ENCODE measurements around the gene POU4F2. TPM values are rescaled to one million over a fixed set of nuclear protein-coding genes. Genes with fewer than 3 reads are reported as not detected.

The POU4F2 gene
- total RNA-seq, 2 donors from 2014 or later, result 0.51 TPM; not detected in 1

GRCh38 chr4:146645921-146646320 is 7.2 kb downstream of the POU4F2 start:
- intact Hi-C loops (cut with DNase I), result no loop called here
- under 1% methylated on average over 6 of the region's 6 CpGs for WGBS
- Histone ChIP-seq H3K27ac (no peak overlapping the region), H3K36me3 (no peaks in the 10 kb centered on the region), H3K4me3 (no peak overlapping the region), H3K9me3 (no peaks in the 10 kb centered on the region), H3K4me1 (replicated peaks) (no peaks in the 10 kb centered on the region), H3K27me3 (replicated peaks; ENCODE audit: insufficient read depth) (peaks cover 32% of the 10 kb centered on the region)
- DNase-seq (ENCODE audit: low spot score), result no peak
- TF ChIP-seq POLR2AphosphoS5 (IDR thresholded peaks at IDR 0.05), result no peak
- TF ChIP-seq CTCF (IDR thresholded peaks at IDR 0.05), result no peak
- no peak for TF ChIP-seq POLR2A (IDR thresholded peaks at IDR 0.05)

GRCh38 chr4:146646593-146647325 is 8.1 kb downstream of the POU4F2 start:
- WGBS, result 3% methylated on average over 13 of the region's 13 CpGs
- Histone ChIP-seq H3K27me3 (replicated peaks; ENCODE audit: insufficient read depth) (peaks cover 32% of the 10 kb centered on the region), H3K36me3 (no peaks in the 10 kb centered on the region), H3K9me3 (no peaks in the 10 kb centered on the region), H3K27ac (no peak overlapping the region), H3K4me1 (replicated peaks) (no peaks in the 10 kb centered on the region), H3K4me3 (no peak overlapping the region)
- TF ChIP-seq CTCF (IDR thresholded peaks at IDR 0.05), result no peak
- no peak for TF ChIP-seq POLR2AphosphoS5 (IDR thresholded peaks at IDR 0.05)
- no peak for TF ChIP-seq POLR2A (IDR thresholded peaks at IDR 0.05)
- intact Hi-C loops (cut with DNase I), result no loop called here
- no peak for DNase-seq (ENCODE audit: low spot score)

DNA sequence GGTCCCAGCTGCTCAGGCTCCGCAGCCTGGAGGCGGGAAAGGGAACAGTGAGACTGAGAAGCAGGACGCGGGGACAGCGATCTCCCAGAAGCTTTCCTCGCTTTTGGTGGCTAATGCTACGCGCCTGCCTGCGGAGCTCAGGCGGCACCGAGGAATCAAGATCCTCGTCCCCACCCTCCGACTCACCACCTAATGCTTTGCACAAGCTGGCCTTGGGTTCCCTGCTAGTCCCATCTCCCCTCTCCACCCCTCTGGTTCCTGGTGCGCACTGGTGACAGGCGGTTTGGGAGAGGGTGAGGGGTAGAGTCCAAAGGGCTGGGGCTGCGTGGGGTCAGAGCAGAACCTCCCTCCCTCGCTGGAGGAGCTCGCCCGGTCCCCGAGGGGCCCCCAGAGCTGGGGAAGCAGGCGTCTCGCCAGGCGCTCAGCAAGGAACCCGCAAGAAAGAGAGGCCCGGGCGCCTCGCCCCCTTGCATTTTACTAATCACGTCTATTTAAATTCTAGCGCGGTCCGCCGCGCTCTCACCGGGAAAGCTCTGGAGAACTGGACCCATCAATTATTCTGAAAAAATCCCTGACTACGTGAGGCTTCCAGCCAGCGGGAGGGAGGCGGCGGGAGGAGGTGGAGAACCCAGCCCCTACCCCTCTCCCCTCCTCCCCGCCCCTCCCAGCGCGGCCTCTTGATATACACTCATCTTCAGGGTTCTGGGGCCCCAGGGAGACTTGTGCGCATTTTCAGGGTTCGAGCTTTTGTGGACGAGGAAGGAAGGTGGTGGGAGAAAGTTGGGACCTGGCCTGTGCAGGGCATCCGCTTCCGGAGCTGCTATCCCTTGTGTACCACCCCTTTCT is 9.1 kb downstream of the POU4F2 start:
- WGBS, result 3% methylated on average over 46 of the region's 46 CpGs
- Histone ChIP-seq H3K27me3 (replicated peaks; ENCODE audit: insufficient read depth) (peaks cover 32% of the 10 kb centered on the region), H3K4me1 (replicated peaks) (no peaks in the 10 kb centered on the region), H3K36me3 (no peaks in the 10 kb centered on the region), H3K27ac (no peak overlapping the region), H3K9me3 (no peaks in the 10 kb centered on the region), H3K4me3 (no peak overlapping the region)
- DNase-seq (ENCODE audit: low spot score), result no peak
- TF ChIP-seq POLR2A (IDR thresholded peaks at IDR 0.05) (no peak), POLR2AphosphoS5 (IDR thresholded peaks at IDR 0.05) (no peak), CTCF (IDR thresholded peaks at IDR 0.05) (no peak)
- intact Hi-C loops (cut with DNase I), result no loop called here

- no peak for TF ChIP-seq CTCF (IDR thresholded peaks at IDR 0.05)
- no peak for TF ChIP-seq POLR2A (IDR thresholded peaks at IDR 0.05)
- no peak for TF ChIP-seq POLR2AphosphoS5 (IDR thresholded peaks at IDR 0.05)
- H3K27ac ChIP-seq, result no peak overlapping the region
- intact Hi-C loops (cut with DNase I), result no loop called here
- DNase-seq (ENCODE audit: low spot score), result no peak
- no peaks in the 10 kb centered on the region for H3K36me3 ChIP-seq
- no peaks in the 10 kb centered on the region for H3K4me1 ChIP-seq (replicated peaks)
- WGBS, result 1% methylated on average over 16 of the region's 16 CpGs
- no peaks in the 10 kb centered on the region for H3K9me3 ChIP-seq
- H3K4me3 ChIP-seq, result no peak overlapping the region
- H3K27me3 ChIP-seq (replicated peaks; ENCODE audit: insufficient read depth), result peaks cover 33% of the 10 kb centered on the region
Observed at GRCh38 chr4:146648461-146648783, 9.7 kb downstream of the POU4F2 start.

All from prostate gland (tissue), 2 donors.